Activated effector memory CD4-positive, alpha-beta T cell treated with anti-CD3 and anti-CD28 coated beads, Interleukin-2, amount 50 U/mL, for 16 hours (primary cell): ENCODE results near the gene PDCD11.
"Not testable (repeated sequence)": the region's sequence is repeated elsewhere in the genome, so short reads cannot be mapped to it uniquely, and the experiment has no call there.

ENCODE experiments used
- DNase-seq: peaks from one replicate; pipeline ENCODE4 v3.0.0-alpha.2; 2020

The PDCD11 gene, protein sequence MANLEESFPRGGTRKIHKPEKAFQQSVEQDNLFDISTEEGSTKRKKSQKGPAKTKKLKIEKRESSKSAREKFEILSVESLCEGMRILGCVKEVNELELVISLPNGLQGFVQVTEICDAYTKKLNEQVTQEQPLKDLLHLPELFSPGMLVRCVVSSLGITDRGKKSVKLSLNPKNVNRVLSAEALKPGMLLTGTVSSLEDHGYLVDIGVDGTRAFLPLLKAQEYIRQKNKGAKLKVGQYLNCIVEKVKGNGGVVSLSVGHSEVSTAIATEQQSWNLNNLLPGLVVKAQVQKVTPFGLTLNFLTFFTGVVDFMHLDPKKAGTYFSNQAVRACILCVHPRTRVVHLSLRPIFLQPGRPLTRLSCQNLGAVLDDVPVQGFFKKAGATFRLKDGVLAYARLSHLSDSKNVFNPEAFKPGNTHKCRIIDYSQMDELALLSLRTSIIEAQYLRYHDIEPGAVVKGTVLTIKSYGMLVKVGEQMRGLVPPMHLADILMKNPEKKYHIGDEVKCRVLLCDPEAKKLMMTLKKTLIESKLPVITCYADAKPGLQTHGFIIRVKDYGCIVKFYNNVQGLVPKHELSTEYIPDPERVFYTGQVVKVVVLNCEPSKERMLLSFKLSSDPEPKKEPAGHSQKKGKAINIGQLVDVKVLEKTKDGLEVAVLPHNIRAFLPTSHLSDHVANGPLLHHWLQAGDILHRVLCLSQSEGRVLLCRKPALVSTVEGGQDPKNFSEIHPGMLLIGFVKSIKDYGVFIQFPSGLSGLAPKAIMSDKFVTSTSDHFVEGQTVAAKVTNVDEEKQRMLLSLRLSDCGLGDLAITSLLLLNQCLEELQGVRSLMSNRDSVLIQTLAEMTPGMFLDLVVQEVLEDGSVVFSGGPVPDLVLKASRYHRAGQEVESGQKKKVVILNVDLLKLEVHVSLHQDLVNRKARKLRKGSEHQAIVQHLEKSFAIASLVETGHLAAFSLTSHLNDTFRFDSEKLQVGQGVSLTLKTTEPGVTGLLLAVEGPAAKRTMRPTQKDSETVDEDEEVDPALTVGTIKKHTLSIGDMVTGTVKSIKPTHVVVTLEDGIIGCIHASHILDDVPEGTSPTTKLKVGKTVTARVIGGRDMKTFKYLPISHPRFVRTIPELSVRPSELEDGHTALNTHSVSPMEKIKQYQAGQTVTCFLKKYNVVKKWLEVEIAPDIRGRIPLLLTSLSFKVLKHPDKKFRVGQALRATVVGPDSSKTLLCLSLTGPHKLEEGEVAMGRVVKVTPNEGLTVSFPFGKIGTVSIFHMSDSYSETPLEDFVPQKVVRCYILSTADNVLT (N-terminal part only)

DNA sequence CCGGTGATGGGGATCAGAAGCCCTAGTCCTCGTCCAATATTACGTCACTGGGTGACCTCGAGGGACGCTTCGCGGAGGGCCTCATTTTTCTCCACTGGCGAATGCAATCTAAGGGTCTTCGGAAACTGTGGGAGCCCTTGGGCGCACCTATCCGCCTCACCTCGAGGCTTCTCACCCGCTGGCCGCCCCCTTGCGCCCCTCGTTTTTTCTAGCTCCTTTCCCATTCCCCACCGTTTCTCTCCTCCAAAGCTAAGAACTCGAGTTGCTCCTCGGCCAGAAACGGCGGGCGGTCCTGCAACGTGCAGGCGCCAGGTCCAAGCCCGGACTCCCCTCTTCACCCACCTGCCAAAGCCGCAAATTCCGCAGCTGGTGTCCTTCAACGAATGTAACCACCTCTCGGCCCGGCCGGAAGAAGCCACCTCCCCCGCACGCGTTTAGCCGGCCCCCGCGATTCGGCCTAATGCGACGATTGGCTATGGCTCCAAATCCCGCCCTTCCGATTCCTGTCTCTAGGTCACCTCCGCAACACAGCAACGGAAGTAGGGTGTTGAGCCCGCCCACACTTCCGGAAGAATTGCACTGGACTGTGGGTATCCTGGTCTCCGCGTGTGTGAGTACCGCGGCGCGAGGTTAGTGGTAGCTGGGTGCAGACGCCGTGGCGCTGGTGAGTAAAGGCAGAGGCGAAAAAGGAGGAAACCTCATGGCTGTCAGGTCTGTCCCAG, at the start of gene PDCD11, which contains the start of gene ATP5MK:
TSS of gene PDCD11 (plus strand) at position 560 of the 722 bp plus-strand sequence. CDS start 1,801 bp downstream, outside the sequence.
TSS of gene ATP5MK (minus strand) at position 409 of the 722 bp plus-strand sequence. CDS start 4,018 bp downstream, outside the sequence.
- DNase-seq: peak; percentile 99

DNA sequence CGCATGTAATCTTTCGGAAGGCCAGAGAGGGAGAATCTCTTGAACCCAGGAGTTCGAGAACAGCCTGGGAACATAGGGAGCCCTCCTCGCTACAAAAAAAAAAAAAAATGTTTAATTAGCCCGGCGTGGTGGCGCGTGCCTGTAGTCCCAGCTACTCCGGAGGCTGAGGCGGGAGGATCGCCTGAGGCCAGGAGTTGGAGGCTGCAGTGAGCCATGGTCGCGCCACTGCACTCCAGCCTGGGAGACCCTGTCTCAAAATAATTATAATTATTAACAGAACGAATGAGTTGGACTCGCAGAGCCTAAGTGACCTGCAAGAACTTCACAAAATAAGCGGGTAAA, 46.3 kb upstream of the PDCD11 start:
- DNase-seq: no peak

DNA sequence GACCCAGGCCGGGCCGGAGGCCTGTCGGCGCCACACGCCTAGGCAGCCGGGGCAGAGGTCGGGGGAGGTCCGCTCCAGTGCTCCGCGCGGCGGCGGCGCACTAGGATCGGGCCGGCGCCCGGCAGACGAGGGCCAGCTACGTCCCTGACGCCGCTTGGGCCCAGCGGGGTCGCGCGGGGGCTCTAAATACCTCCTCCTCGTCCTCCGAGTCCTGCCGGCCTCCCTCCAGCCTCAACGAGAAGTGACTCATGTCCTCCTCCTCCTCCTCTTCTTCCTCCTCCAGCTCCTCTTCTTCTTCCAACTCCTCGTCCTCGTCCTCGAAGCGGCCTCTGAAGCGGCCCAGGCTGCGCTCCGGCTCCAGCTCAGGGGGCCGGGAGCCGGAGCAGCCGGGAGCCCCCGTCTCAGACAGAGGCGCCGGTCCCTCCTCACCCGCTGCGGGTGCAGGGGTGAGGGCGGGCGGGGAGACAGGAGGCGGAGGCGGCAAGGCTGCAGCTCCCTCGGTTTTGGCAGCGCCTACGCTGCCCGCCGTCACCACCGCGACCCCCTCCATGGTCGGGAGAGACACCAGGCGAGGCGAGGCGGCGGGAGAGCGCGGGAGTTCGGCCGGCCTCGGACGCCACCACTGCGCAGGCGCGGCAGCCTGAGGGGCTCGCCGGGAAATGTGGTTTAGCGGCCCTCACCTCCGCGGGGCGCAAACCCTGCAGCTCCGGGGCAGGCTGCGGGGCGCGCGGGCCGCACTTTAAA, 45.7 kb upstream of the PDCD11 start, which contains the start of gene PCGF6:
TSS of gene PCGF6 (minus strand) at position 624 of the 744 bp plus-strand sequence. CDS start at position 550, 74 bp downstream.
- peak; percentile 89 for DNase-seq

DNA sequence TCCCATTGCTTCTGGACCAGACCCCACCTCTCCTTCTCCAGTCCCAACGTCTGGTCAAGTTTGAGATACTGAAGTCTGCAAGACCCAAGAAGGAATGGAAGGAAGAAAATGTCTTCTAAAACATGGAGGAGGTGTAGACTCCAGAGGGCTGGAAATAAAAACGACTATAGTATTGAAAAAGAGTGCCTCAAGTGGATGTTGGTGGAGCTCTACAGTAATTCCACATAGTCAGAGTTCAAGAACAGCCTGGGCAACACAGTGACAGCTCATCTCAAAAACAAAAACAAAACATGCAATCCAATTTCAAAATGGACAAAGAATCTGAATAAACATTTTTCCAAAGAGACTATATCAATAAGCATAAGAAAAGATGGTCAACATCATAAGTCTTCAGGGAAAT, 43.1 kb upstream of the PDCD11 start:
- DNase-seq: no peak

DNA sequence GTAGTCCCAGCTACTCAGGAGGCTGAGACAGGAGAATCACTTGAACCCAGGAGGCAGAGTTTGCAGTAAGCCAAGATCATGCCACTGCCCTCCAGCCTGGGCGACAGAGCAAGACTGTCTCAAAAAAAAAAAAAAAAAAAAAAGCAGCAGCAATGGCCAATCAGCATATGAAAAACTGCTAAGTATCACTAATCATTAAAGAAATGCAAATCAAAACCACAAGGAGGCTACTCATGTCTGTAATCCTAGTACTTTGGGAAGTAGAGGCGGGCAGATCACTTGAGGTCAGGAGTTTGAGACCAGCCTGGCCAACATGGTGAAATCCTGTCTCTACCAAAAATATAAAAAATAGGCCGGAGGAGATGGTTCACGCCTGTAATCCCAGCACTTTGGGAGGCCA, 41.9 kb upstream of the PDCD11 start:
- DNase-seq: not testable (repeated sequence)

DNA sequence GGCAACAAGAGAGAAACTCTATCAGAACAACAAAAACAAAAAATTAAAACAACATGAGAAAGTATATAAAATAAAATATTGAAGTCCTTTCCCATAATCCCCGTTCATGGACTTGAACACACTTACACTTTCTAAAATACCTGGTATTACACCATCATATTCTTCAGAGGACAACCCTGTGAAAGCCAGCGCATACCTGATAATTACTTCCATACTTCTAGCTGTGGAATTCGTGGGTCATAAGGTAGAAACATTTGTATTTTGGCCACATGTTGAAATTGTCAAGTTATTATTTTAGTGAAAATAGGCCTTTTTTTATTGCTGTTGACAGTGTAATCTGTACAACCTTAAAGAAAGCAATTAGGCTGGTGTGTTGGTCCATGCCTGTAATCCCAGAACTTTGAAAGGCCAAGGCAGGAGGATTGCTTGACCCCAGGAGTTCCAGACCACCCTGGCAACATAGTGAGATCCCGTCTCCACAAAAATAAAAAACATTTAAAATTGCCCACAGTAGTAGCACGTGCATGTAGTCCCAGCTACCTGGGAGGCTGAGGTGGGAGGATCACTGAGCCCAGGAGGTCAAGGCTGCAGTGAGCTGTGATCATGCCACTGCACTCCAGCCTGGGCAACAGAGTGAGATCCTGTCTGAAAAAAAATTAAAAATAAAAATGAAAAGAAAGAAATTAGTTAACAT, 40.4 kb upstream of the PDCD11 start:
- no peak for DNase-seq

DNA sequence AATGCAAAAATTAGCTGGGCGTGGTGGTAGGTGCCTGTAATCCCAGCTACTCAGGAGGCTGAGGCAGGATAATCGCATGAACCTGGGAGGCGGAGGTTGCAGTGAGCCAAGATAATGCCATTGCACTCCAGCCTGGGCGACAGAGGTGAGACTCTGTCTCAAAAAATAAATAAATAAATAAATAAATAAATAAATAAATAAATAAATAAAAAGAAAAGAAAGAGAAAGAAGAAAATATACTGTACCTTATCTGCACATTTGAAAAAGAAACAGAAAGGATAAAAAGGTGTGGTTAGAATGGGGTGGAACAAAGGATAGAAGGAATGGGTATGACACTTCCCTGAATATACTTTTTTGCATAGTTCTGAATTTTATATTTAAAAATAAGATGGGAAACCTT, 36.9 kb upstream of the PDCD11 start:
- DNase-seq: not testable (repeated sequence)

DNA sequence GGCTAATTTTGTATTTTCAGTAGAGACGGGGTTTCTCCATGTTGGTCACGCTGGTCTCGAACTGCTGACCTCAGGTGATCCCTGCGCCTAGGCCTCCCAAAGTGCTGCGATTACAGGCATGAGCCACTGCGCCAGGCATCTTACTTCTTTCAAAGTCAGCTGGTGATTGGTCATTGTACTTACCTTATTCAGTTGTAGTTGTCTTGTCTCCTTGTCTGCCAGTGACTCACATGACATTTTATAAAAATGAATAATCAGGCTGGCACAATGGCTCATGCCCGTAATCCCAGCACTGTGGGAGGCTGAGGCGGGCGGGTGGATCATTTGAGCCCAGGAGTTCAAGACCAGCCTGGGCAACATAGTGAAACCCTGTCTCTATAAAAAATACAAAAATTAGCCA, 35.6 kb upstream of the PDCD11 start:
- not testable (repeated sequence) for DNase-seq

DNA sequence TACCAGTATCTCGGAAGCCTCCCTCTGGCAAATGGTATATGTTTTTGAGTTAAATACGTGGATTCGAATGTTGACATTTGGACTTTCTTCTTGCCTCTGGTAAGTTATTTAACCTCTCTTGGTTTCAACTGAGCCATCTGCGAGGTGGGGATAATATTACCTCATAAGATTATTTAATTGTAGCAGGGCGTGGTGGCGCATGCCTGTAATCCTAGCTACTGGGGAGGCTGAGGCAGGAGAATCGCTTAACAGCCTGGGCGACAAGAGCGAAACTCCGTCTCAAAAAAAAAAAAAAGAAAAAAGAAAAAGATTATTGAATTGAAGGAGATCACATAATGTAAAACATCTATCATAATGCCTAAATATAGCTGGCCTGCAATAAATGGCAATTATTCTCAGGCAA, 29.0 kb upstream of the PDCD11 start:
- DNase-seq: no peak

DNA sequence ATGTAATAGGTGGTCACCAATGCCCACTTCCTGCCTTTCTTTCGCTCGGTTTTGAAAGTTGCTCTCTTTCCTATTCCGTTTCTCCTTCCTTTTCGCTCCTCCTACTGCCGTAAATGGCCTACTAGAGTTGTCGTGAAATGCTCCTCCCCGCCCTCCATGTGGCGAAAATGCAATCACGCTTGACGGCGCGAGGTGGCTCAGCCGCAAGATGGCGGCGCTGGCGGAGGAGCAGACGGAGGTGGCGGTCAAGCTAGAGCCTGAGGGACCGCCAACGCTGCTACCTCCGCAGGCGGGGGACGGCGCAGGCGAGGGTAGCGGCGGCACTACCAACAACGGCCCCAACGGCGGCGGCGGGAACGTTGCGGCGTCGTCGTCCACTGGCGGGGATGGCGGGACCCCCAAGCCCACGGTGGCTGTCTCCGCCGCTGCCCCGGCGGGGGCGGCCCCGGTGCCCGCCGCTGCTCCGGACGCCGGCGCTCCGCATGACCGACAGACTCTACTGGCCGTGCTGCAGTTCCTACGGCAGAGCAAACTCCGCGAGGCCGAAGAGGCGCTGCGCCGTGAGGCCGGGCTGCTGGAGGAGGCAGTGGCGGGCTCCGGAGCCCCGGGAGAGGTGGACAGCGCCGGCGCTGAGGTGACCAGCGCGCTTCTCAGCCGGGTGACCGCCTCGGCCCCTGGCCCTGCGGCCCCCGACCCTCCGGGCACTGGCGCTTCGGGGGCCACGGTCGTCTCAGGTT, 28.5 kb upstream of the PDCD11 start, which contains the start of gene TAF5:
TSS of gene TAF5 (plus strand) at position 195 of the 737 bp plus-strand sequence. CDS start at position 209, 14 bp downstream.
- DNase-seq: peak; percentile 95

DNA sequence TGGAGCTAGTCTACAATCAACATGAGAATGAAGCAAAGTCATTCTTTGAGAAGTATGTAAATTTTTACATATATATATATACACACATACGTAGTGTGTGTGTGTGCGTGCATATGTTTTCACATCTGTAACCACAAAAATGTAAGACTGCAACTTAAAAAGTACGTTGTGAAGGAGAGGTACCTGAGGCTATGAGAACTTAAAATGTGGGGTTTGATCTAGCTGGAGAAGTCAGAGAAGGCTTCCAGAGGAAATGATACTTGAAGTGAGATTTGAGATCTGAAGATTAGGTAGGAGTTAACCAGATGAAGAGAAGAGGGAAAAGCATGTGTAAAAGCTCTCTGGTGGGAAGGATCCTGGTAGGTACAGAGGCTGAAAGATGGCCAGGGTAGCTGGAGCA, 22.9 kb upstream of the PDCD11 start:
- DNase-seq: no peak

DNA sequence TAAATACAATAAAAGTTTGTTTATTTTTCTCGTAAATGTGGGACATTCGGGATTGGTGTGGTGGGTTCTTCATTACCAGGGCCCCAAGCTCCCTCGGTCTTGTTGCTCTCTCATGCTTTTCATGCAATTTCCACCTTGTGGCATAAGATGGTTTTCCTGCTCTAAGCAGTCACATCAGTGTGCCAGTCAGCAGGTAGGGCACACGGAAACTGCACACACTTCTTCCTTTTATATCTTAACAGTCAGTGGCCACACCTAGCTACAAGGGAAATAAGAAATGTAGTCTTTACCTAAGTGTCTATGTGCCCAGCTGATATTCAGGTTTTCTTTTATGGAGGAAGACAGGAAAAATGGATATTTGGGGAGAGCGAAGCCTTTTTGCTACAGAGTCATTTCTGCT, 22.2 kb upstream of the PDCD11 start:
- DNase-seq: no peak

DNA sequence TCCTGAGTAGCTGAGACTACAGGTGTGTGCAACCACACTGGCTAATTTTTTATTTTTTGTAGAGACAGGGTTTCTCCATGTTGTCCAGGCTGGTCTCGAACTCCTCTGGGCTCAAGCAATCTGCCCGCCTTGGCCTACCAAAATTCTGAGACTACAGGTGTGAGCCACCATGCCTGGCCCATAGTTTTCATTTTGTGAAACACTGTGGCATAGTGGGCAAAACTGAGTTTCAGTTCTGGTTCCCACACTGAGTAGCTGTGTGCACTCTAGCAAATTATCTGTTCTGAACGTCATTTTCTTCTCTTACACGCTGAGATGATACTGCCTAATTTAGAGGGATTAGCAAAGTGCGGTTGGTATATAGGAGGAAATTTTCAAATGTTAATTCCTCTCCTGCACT, 13.7 kb upstream of the PDCD11 start:
- DNase-seq: no peak

DNA sequence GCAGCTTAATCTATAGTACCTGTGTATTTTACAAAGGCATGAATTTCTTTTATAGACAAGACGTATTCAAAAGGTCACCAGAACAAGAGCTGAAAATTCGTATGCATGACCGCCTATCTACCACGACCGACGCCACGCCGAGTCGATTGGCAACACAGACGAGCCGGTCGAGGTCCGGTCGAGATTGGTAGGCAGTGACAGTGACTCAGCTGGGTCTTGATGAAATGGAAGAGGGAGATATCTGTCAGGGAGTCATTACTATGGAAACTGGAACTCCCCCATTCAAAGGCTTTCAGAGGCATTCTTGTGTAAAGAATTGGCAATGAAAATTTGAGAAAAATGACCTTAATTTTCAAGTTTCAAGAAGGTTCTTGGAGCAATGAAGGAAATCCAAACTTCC, 2.2 kb upstream of the PDCD11 start:
- DNase-seq: no peak

DNA sequence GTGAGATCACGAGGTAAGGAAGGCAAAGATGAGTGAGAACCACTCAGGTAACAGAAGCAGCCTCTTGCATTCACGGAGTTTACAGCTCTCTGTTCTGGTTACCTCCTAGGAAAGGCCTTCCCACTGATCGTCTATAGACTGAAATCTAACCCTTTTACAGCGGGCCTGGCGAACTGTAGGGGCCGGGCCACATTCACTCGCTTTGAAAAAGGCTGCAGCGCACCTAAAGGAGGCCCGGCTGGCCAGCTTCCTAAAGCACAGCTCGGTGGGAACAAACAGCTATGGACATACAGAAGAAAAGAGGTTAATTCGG, 716 bp upstream of the PDCD11 start:
- DNase-seq: no peak

DNA sequence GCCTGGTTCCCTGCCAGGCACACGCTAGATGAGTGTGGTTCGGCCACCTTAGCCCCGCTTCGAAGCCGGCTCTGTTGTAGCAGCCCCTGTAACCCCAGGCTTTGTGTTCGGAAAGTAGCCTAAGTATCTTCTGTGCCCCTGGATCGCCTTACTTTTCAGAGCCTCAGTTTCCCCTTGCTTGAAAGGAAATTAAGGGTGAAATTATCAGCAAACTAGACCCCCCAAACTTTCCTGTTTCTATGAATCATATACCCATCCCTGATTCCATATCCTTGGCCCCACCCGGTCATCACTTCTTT, 312 bp downstream of the PDCD11 start:
- DNase-seq: no peak

DNA sequence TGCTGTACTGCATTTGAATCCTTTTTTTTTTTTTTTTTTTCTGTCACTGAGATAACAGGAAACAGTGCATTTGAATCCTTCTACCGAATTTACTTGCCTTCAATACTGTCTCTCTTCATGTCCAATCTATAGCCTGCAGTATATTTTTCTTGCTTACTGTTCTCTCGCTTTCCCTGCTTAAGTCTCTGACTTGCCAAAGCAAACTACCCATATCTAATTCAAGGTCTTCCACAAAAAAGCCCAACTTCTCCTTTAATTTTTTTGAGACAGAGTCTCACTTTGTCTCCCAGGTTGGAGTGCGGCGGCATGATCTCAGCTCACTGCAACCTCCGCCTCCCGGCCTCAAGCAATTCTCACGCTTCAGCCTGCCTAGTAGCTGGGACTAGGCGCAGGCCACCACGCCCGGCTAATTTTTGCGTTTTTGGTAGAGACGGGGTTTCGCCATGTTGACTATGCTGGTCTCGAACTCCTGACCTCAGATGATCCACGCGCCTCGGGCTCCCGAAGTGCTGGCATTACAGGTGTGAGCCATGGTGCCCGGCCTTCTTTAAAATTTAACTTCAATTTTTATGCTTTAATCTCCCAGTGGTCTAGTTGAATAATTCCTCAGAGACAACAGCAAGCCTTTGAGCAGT, 882 bp downstream of the PDCD11 start:
- no peak for DNase-seq

DNA sequence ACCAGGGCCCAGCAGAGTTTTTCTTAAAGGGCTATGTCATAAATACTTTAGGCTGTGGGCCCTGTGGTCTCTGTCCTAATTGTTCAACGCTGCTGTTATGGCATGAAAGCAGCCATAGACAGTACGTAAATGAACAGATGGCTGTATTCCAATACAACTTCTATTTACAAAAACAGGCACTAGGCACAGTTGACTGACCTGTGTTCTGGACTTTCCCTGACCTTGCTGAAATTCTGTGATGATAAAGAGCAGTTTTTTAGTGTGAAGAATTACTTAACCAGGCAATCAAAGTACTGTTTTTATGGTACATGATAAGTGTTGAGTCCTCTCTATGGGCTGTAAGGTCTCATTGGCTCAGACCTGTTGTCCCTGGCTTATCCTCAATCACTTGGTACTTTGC, 17.1 kb downstream of the PDCD11 start:
- no peak for DNase-seq

DNA sequence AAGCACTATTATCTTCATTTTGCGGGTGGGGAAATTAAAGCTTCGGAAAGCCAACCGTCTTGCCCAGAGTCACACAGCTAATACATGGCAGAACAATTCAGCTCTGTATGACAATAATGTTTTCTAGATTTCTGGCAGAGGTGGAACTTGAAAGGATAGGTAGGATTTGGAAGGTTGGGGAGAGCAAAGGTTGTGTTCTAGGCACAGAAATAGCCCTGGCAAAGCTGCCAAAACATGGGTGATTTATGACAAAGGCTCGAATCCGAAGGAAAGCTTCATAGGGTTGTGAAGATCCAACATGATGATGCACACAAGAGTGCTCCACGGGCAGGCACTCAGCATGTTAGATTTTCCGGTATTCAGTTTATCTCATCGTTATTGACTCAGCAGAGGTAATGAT, 19.2 kb downstream of the PDCD11 start:
- no peak for DNase-seq
